ENCODE data around the gene PASK. TPM values are rescaled to one million over a fixed set of nuclear protein-coding genes. Genes with fewer than 3 reads are reported as not detected.

Gene PASK
- polyA plus RNA-seq, 1 donor (not counting 4 experiments of a cell fraction or from before 2014, with no cell fraction given) = 4.3 TPM

GRCh38 chr2:241066171-241066892 is 82.9 kb downstream of the PASK start:
- no peaks in the 10 kb centered on the region for H3K79me2 ChIP-seq (ENCODE audit: control insufficient read depth, insufficient read depth, low read length)
- peaks cover 20% of the 10 kb centered on the region for H3K4me1 ChIP-seq (ENCODE audit: control insufficient read depth, extremely low read depth, insufficient read depth, low read length)
- H3K36me3 ChIP-seq (ENCODE audit: control insufficient read depth in 2 of 2, extremely low read depth in 1 of 2, insufficient read depth in 2 of 2, low read length in 2 of 2) = no peaks in the 10 kb centered on the region
- no peak for TF ChIP-seq CTCF (optimal IDR thresholded peaks at IDR 0.05 in 1 of 3, IDR thresholded peaks at IDR 0.05 in 1 of 3, conservative IDR thresholded peaks at IDR 0.05 in 1 of 3; ENCODE audit: extremely low read depth in 1 of 3, insufficient read depth in 2 of 3, low read length in 3 of 3)
- TF ChIP-seq EZH2 (IDR thresholded peaks at IDR 0.05; ENCODE audit: low read length) = no peak
- no peak overlapping the region for H3K4me2 ChIP-seq (ENCODE audit: control insufficient read depth, extremely low read depth, insufficient read depth, low read depth, low read length)
- dilution Hi-C loops (cut with MboI; ENCODE audit: extremely low pct_ligation_motif_present, low sequenced_read_pairs) = no loop called here
- H3K9me1 ChIP-seq (ENCODE audit: control insufficient read depth, extremely low read depth, insufficient read depth, low read length) = no peaks in the 10 kb centered on the region
- no peaks in the 10 kb centered on the region for H4K20me1 ChIP-seq (ENCODE audit: control insufficient read depth, extremely low read depth, insufficient read depth, low read length)
- peaks cover 7% of the 10 kb centered on the region for H3K27me3 ChIP-seq (ENCODE audit: control insufficient read depth, extremely low read depth, insufficient read depth, low read length)
- H2AFZ ChIP-seq (ENCODE audit: control insufficient read depth, low read length) = no peak overlapping the region
- DNase-seq (ENCODE audit: low read depth, low spot score) = no peak
- FAIRE-seq = no peak
- no peaks in the 10 kb centered on the region for H3K9me3 ChIP-seq (ENCODE audit: control insufficient read depth, low read depth, low read length)
- no peak overlapping the region for H3K9ac ChIP-seq (ENCODE audit: control insufficient read depth, extremely low read depth, insufficient read depth, low read length)
- no peak overlapping the region for H3K4me3 ChIP-seq (ENCODE audit: control insufficient read depth in 2 of 3, extremely low read depth in 1 of 3, insufficient read depth in 2 of 3, low read depth in 1 of 3, low read length in 3 of 3)
- H3K27ac ChIP-seq (ENCODE audit: control insufficient read depth, insufficient read depth, low read length) = no peak overlapping the region

GRCh38 chr2:241065355-241065803 is 83.9 kb downstream of the PASK start:
- H3K4me3 ChIP-seq (ENCODE audit: control insufficient read depth in 2 of 3, extremely low read depth in 1 of 3, insufficient read depth in 2 of 3, low read depth in 1 of 3, low read length in 3 of 3) = no peak overlapping the region
- H3K9ac ChIP-seq (ENCODE audit: control insufficient read depth, extremely low read depth, insufficient read depth, low read length) = no peak overlapping the region
- H4K20me1 ChIP-seq (ENCODE audit: control insufficient read depth, extremely low read depth, insufficient read depth, low read length) = no peaks in the 10 kb centered on the region
- no peaks in the 10 kb centered on the region for H3K9me1 ChIP-seq (ENCODE audit: control insufficient read depth, extremely low read depth, insufficient read depth, low read length)
- H3K27me3 ChIP-seq (ENCODE audit: control insufficient read depth, extremely low read depth, insufficient read depth, low read length) = peaks cover 1% of the 10 kb centered on the region
- H3K4me2 ChIP-seq (ENCODE audit: control insufficient read depth, extremely low read depth, insufficient read depth, low read depth, low read length) = no peak overlapping the region
- no peaks in the 10 kb centered on the region for H3K36me3 ChIP-seq (ENCODE audit: control insufficient read depth in 2 of 2, extremely low read depth in 1 of 2, insufficient read depth in 2 of 2, low read length in 2 of 2)
- DNase-seq (ENCODE audit: low read depth, low spot score) = no peak
- no peaks in the 10 kb centered on the region for H3K79me2 ChIP-seq (ENCODE audit: control insufficient read depth, insufficient read depth, low read length)
- FAIRE-seq = no peak
- H3K4me1 ChIP-seq (ENCODE audit: control insufficient read depth, extremely low read depth, insufficient read depth, low read length) = peaks cover 25% of the 10 kb centered on the region
- TF ChIP-seq EZH2 (IDR thresholded peaks at IDR 0.05; ENCODE audit: low read length) (no peak), CTCF (optimal IDR thresholded peaks at IDR 0.05 in 1 of 3, IDR thresholded peaks at IDR 0.05 in 1 of 3, conservative IDR thresholded peaks at IDR 0.05 in 1 of 3; ENCODE audit: extremely low read depth in 1 of 3, insufficient read depth in 2 of 3, low read length in 3 of 3) (no peak)
- H2AFZ ChIP-seq (ENCODE audit: control insufficient read depth, low read length) = no peak overlapping the region
- H3K9me3 ChIP-seq (ENCODE audit: control insufficient read depth, low read depth, low read length) = no peaks in the 10 kb centered on the region
- no peak overlapping the region for H3K27ac ChIP-seq (ENCODE audit: control insufficient read depth, insufficient read depth, low read length)
- dilution Hi-C loops (cut with MboI; ENCODE audit: extremely low pct_ligation_motif_present, low sequenced_read_pairs) = no loop called here
